ENCODE results near the gene TFCP2. TPM values are rescaled to one million over a fixed set of nuclear protein-coding genes. Genes with fewer than 3 reads are reported as not detected.

The TFCP2 gene
- total RNA-seq, 1 experiment from 2014 or later = 52.6 TPM

DNA sequence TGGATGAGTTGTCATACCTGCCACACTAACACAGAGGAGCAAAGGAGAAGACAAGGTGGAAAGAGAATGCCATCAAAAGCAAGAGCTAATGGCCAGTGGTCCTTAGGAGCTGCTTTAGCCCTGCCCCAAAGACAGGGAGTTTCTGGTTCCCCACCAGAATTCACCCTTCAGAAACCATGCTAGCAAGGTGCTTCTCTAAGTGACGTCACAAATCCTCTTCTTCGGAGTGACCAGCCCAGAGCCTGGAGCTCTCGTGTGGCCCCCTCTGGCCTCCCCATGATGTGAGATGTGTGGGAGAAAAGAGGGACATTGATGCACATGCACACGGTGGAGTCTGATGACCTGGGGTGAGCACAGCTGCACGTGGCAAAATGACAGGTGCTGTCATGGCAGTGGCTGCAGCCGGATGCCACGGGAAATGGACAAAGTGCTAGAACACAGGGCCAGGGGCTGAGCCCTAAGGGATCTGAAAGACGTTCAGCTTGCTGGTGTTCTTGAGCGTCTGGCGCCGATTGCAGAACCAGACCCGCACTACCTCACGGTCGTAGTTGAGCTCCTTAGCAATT lies 16.9 kb upstream of the TFCP2 start:
- Histone ChIP-seq H3K36me3 (ENCODE audit: control insufficient read depth, insufficient read depth, low read length) (no peaks in the 10 kb centered on the region), H3K4me1 (no peaks in the 10 kb centered on the region), H3K9me3 (no peaks in the 10 kb centered on the region), H3K4me3 (ENCODE audit: low read depth, low read length) (no peak overlapping the region), H3K27me3 (replicated peaks; ENCODE audit: control insufficient read depth, insufficient read depth, low read length) (no peaks in the 10 kb centered on the region)
- Mint-ChIP-seq H3K36me3 (ENCODE audit: insufficient read depth, unreplicated experiment) (no peaks in the 10 kb centered on the region), H3K27me3 (ENCODE audit: insufficient read depth, unreplicated experiment) (no peaks in the 10 kb centered on the region), H3K9me3 (ENCODE audit: unreplicated experiment) (no peaks in the 10 kb centered on the region), H3K4me3 (ENCODE audit: unreplicated experiment) (no peak overlapping the region), H3K4me1 (ENCODE audit: low read depth, unreplicated experiment) (peaks cover 5% of the 10 kb centered on the region), H3K27ac (ENCODE audit: unreplicated experiment) (no peak overlapping the region)
- TF ChIP-seq, protein P1, sequence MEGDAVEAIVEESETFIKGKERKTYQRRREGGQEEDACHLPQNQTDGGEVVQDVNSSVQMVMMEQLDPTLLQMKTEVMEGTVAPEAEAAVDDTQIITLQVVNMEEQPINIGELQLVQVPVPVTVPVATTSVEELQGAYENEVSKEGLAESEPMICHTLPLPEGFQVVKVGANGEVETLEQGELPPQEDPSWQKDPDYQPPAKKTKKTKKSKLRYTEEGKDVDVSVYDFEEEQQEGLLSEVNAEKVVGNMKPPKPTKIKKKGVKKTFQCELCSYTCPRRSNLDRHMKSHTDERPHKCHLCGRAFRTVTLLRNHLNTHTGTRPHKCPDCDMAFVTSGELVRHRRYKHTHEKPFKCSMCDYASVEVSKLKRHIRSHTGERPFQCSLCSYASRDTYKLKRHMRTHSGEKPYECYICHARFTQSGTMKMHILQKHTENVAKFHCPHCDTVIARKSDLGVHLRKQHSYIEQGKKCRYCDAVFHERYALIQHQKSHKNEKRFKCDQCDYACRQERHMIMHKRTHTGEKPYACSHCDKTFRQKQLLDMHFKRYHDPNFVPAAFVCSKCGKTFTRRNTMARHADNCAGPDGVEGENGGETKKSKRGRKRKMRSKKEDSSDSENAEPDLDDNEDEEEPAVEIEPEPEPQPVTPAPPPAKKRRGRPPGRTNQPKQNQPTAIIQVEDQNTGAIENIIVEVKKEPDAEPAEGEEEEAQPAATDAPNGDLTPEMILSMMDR (IDR thresholded peaks at IDR 0.05; ENCODE audit: insufficient read depth in 1 of 2, low read depth in 1 of 2, low read length in 1 of 2, severe bottlenecking in 1 of 2, unreplicated experiment in 1 of 2) = no peak
- DNase-seq = no peak
- ChIA-PET POLR2A (no interaction called here), CTCF (no interaction called here)
- no TSS peak for BruUV-seq (replicated peaks)
- intact Hi-C loops (cut with micrococcal nuclease; ENCODE audit: unreplicated experiment) = no loop called here

DNA sequence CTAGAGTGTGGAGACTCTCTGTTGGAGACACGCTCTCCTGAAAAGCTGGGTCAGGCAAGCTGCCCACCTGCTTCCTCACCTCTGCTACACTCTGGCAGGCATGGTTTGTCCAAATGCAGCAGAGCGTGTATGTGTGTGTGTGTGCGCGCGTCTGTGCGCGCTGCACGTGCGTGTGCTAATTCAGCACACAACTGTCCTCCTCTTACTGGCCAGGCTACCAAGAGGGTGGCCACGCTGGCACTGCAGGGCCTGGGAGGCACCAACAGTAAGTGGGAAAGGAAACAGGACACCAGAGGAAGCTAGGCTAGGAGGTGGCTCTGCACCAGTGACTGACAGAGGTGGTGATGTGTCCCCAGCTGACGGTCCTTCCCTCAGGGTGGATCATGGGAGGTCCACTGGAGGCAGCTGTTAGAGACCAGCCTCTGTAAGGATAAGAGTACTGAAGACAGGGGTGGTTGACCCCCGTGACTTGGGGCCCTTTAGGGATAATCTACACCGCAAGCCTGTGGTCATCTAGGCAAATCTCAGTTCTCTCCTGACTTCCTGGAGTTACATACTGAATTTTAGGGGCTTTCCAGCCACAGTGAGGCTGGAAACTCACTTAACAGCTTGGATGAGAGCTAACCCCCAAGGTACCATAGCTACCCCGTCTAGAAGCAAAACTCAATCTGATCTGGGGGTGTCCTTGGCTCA lies 15.6 kb upstream of the TFCP2 start:
- H3K4me1 Mint-ChIP-seq (ENCODE audit: low read depth, unreplicated experiment) = peaks cover 5% of the 10 kb centered on the region
- POLR2A ChIA-PET = no interaction called here

DNA sequence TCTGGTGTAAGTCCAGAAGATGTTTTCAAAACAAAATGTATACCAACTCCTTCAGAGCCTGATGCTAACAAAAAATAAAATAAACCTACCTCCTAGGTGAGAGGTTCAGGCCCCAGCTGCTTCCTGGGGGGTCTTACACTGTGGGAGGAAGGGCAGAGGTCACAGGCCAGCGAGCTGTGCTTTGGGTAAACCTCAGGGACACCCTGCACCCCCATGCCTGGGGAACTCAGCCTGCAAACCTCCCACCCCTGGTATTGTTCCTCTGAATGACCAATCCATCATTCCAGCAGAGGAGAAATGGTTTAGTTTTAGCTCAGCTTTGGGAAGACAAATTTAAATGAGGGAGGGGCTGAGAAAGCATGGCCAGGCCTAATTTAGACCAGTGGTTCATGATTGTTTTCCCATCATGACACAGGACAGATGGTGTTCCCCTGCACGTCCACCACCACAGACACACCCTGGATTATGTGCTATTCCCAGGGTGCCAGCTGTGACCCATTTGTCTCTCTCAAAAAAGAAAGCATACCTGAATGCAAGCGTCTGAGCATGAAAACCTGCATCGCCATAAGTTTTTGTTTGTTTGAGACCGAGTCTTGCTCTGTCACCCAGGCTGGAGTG lies 14.5 kb upstream of the TFCP2 start:
- peaks cover 5% of the 10 kb centered on the region for H3K4me1 Mint-ChIP-seq (ENCODE audit: low read depth, unreplicated experiment)
- H3K4me1 ChIP-seq = no peaks in the 10 kb centered on the region
- no peak for DNase-seq
- no peak overlapping the region for H3K4me3 Mint-ChIP-seq (ENCODE audit: unreplicated experiment)
- CTCF ChIA-PET = no interaction called here
- H3K27me3 Mint-ChIP-seq (ENCODE audit: insufficient read depth, unreplicated experiment) = no peaks in the 10 kb centered on the region
- POLR2A ChIA-PET = no interaction called here
- intact Hi-C loops (cut with micrococcal nuclease; ENCODE audit: unreplicated experiment) = no loop called here
- H3K36me3 ChIP-seq (ENCODE audit: control insufficient read depth, insufficient read depth, low read length) = no peaks in the 10 kb centered on the region
- BruUV-seq (replicated peaks) = no TSS peak
- TF ChIP-seq, protein P1 (IDR thresholded peaks at IDR 0.05; ENCODE audit: insufficient read depth in 1 of 2, low read depth in 1 of 2, low read length in 1 of 2, severe bottlenecking in 1 of 2, unreplicated experiment in 1 of 2) = no peak
- no peak overlapping the region for H3K27ac Mint-ChIP-seq (ENCODE audit: unreplicated experiment)
- no peaks in the 10 kb centered on the region for H3K36me3 Mint-ChIP-seq (ENCODE audit: insufficient read depth, unreplicated experiment)
- H3K4me3 ChIP-seq (ENCODE audit: low read depth, low read length) = no peak overlapping the region
- H3K9me3 Mint-ChIP-seq (ENCODE audit: unreplicated experiment) = no peaks in the 10 kb centered on the region
- no peaks in the 10 kb centered on the region for H3K9me3 ChIP-seq
- no peaks in the 10 kb centered on the region for H3K27me3 ChIP-seq (replicated peaks; ENCODE audit: control insufficient read depth, insufficient read depth, low read length)

More for the DNA sequence above, 15.6 kb upstream of the TFCP2 start:
- no peaks in the 10 kb centered on the region for H3K36me3 ChIP-seq (ENCODE audit: control insufficient read depth, insufficient read depth, low read length)
- CTCF ChIA-PET = no interaction called here
- no peaks in the 10 kb centered on the region for H3K4me1 ChIP-seq
- DNase-seq = no peak
- Mint-ChIP-seq H3K27me3 (ENCODE audit: insufficient read depth, unreplicated experiment) (no peaks in the 10 kb centered on the region), H3K36me3 (ENCODE audit: insufficient read depth, unreplicated experiment) (no peaks in the 10 kb centered on the region), H3K4me3 (ENCODE audit: unreplicated experiment) (no peak overlapping the region), H3K9me3 (ENCODE audit: unreplicated experiment) (no peaks in the 10 kb centered on the region), H3K27ac (ENCODE audit: unreplicated experiment) (peak overlapping the region; percentile 63)
- H3K27me3 ChIP-seq (replicated peaks; ENCODE audit: control insufficient read depth, insufficient read depth, low read length) = no peaks in the 10 kb centered on the region
- no peak overlapping the region for H3K4me3 ChIP-seq (ENCODE audit: low read depth, low read length)
- BruUV-seq (replicated peaks) = no TSS peak
- intact Hi-C loops (cut with micrococcal nuclease; ENCODE audit: unreplicated experiment) = no loop called here
- TF ChIP-seq, protein P1 (IDR thresholded peaks at IDR 0.05; ENCODE audit: insufficient read depth in 1 of 2, low read depth in 1 of 2, low read length in 1 of 2, severe bottlenecking in 1 of 2, unreplicated experiment in 1 of 2) = no peak
- H3K9me3 ChIP-seq = no peaks in the 10 kb centered on the region
